Adrenal gland (tissue), 12 donors: ENCODE data around the gene APBA2. TPM values are rescaled to one million over a fixed set of nuclear protein-coding genes. Genes with fewer than 3 reads are reported as not detected.

Experiments
- DNase-seq, 7 donors: peaks; one replicate each; pipeline ENCODE4 v3.0.0-alpha.2; 2019 to 2020
- H3K27ac ChIP-seq, 5 donors: fragments of 200-600 bp; sonication (generic) in 4 of 5; 1 replicate in 3 of 5; 2 replicates in 2 of 5; pipeline versions ENCODE4 v1.5.1 to v1.8.0; 2016 to 2020; ENCODE audit warnings: mild to moderate bottlenecking in 1 of 5
- H3K27me3 ChIP-seq: fragments of 200-600 bp; 2 replicates; pipeline ENCODE4 v1.8.0; 2021
- H3K36me3 ChIP-seq, 2 donors: fragments of 200-600 bp; replicated peaks in 1 of 2; 1 replicate in 1 of 2; 2 replicates in 1 of 2; pipeline versions ENCODE4 v1.5.1 to v1.8.0; 2018 to 2022
- H3K4me1 ChIP-seq, 2 donors: fragments of 200-600 bp; replicated peaks in 1 of 2; 1 replicate in 1 of 2; 2 replicates in 1 of 2; pipeline versions ENCODE4 v1.5.1 to v1.8.0; 2018 to 2021
- H3K4me3 ChIP-seq, 4 donors: fragments of 200-600 bp; sonication (generic) in 3 of 4; one replicate each; pipeline ENCODE4 v1.5.1; 2016 to 2018
- H3K9me3 ChIP-seq, 3 donors: fragments of 200-600 bp; sonication (generic) in 1 of 3; replicated peaks in 1 of 3; 1 replicate in 2 of 3; 2 replicates in 1 of 3; pipeline versions ENCODE4 v1.5.1 to v1.8.0; 2016 to 2021
- CTCF ChIP-seq, 6 experiments: fragments of 450-650 bp in 4 of 6; fragments of 200-600 bp in 2 of 6; sonication (generic) in 1 of 6; IDR thresholded peaks; 1 replicate in 5 of 6; 2 replicates in 1 of 6; pipeline versions ENCODE4 v1.5.1 to v1.8.0; 2016 to 2021; ENCODE audit warnings: antibody characterized with exemption in 6 of 6, mild to moderate bottlenecking in 2 of 6, moderate library complexity in 1 of 6
- POLR2A ChIP-seq, 2 donors: fragments of 450-650 bp; IDR thresholded peaks; one replicate each; pipeline ENCODE4 v1.6.1; 2017; ENCODE audit warnings: antibody characterized with exemption in 2 of 2, mild to moderate bottlenecking in 2 of 2, moderate library complexity in 1 of 2
- WGBS, 4 donors: extraction: QIAGEN DNeasy Blood & Tissue Kit in 2 of 4; methylation state at CpG; one replicate each; pipeline versions ENCODE4 v1.1.5 to v1.1.7; 2013 to 2017; 5-methylcytosine and 5-hydroxymethylcytosine counted together
- intact Hi-C, 2 donors: fragments of 100-400 bp; cut with DNase I; formaldehyde crosslinking; loops; one replicate each; pipeline versions ENCODE4 v1.14.1 to v1.15.0; 2022 to 2023
- polyA plus RNA-seq, 3 donors: library from polyadenylated mRNA; stranded (reverse); fragments of 200-250 nt in 2 of 3; fragments of 350-450 nt in 1 of 3; fragmentation: Illumina TruSeq in 1 of 3; extraction: RNeasy Lipid Tissue Mini Kit (QIAGEN cat#74804) in 1 of 3; gene quantifications; one replicate each; pipeline ENCODE4 v1.2.3, GENCODE V29; 2013 to 2014
- total RNA-seq, 9 donors: library from RNA; depleted of rRNA in 4 of 9; stranded (reverse); fragments of >200 nt in 4 of 9; fragments of 120-200 nt in 1 of 9; fragmentation: NEBNext Ultra II Directional in 1 of 9; extraction: Animal tissue kit (Norgen Biotek cat#: 25700) in 1 of 9; gene quantifications; one replicate each; pipeline versions ENCODE4 v1.1.0 to v1.2.4, GENCODE V29; 2013 to 2023
- donor health status: healthy with polysubstance abuse.
- donor health status: Bipolar disorder and iron deficiency.
- donor health status: DM: yes; HTN: yes; CAD: no.
- donor health status: DM: no; HTN: no; CAD: no.
- donor health status: DM: no; HTN: no; CAD: no.
- donor health status: DM: yes; HTN: yes; CAD: no.

The APBA2 gene
- total and polyA plus RNA-seq, 12 donors = 2.1 to 13.2 (median 4.7) TPM

- WGBS, 4 donors = 70 to 74% (median 72%) methylated on average over 6 of the region's 6 CpGs; no CpG with 5 or more reads in 1 of the 4 donors
- intact Hi-C loops = no loop called here
Measured at GRCh38 chr15:29050870-29051269, 165.1 kb downstream of the APBA2 start.

GRCh38 chr15:29051422-29051821 lies 165.6 kb downstream of the APBA2 start:
- H3K36me3 ChIP-seq = no peaks in the 10 kb centered on the region
- no peak for DNase-seq
- WGBS, 4 donors = 75 to 86% (median 79%) methylated on average over 6 of the region's 6 CpGs
- H3K4me3 ChIP-seq = no peak overlapping the region
- intact Hi-C loops = no loop called here
- TF ChIP-seq CTCF (IDR thresholded peaks at IDR 0.05) (no peak), POLR2A (IDR thresholded peaks at IDR 0.05) (no peak)
- no peaks in the 10 kb centered on the region for H3K9me3 ChIP-seq
- no peaks in the 10 kb centered on the region for H3K4me1 ChIP-seq
- no peaks in the 10 kb centered on the region for H3K27me3 ChIP-seq
- H3K27ac ChIP-seq = no peak overlapping the region

More at GRCh38 chr15:29050870-29051269, 165.1 kb downstream of the APBA2 start:
- TF ChIP-seq POLR2A (IDR thresholded peaks at IDR 0.05) = no peak
- H3K4me1 ChIP-seq = no peaks in the 10 kb centered on the region
- H3K4me3 ChIP-seq = no peak overlapping the region
- no peaks in the 10 kb centered on the region for H3K9me3 ChIP-seq
- H3K27me3 ChIP-seq = no peaks in the 10 kb centered on the region
- DNase-seq = no peak
- no peaks in the 10 kb centered on the region for H3K36me3 ChIP-seq
- H3K27ac ChIP-seq = no peak overlapping the region

GRCh38 chr15:29053006-29053405 lies 167.2 kb downstream of the APBA2 start:
- H3K27ac ChIP-seq = no peak overlapping the region
- intact Hi-C loops = no loop called here
- no peak for DNase-seq
- no peaks in the 10 kb centered on the region for H3K36me3 ChIP-seq
- WGBS, 4 donors = 83 to 96% (median 88%) methylated on average over 6 to 8 of the region's 8 CpGs
- TF ChIP-seq POLR2A (IDR thresholded peaks at IDR 0.05) = no peak
- TF ChIP-seq CTCF (IDR thresholded peaks at IDR 0.05) = no peak
- H3K27me3 ChIP-seq = no peaks in the 10 kb centered on the region
- no peaks in the 10 kb centered on the region for H3K4me1 ChIP-seq
- no peak overlapping the region for H3K4me3 ChIP-seq
- no peaks in the 10 kb centered on the region for H3K9me3 ChIP-seq

GRCh38 chr15:29053661-29054131 lies 167.9 kb downstream of the APBA2 start:
- H3K27ac ChIP-seq = no peak overlapping the region
- intact Hi-C loops = no loop called here
- TF ChIP-seq CTCF (IDR thresholded peaks at IDR 0.05) = no peak
- TF ChIP-seq POLR2A (IDR thresholded peaks at IDR 0.05) = no peak
- H3K27me3 ChIP-seq = no peaks in the 10 kb centered on the region
- DNase-seq = no peak
- no peaks in the 10 kb centered on the region for H3K9me3 ChIP-seq
- H3K4me3 ChIP-seq = no peak overlapping the region
- 90 to 97% (median 93%) methylated on average over 10 to 18 of the region's 18 CpGs for WGBS, 4 donors
- no peaks in the 10 kb centered on the region for H3K36me3 ChIP-seq
- no peaks in the 10 kb centered on the region for H3K4me1 ChIP-seq
